Measurements from ENCODE around the gene CD96.
A peak's percentile ranks its signal among the peaks of the same experiment; 100 is the strongest.
"Not testable (repeated sequence)": the region's sequence is repeated elsewhere in the genome, so short reads cannot be mapped to it uniquely, and the experiment has no call there.

CD96 gene

GRCh38 chr3:111630638-111631037 lies 88.6 kb downstream of the CD96 start:
- not testable (repeated sequence) for DNase-seq

GRCh38 chr3:111635403-111635802 lies 93.4 kb downstream of the CD96 start:
- no peak for DNase-seq

GRCh38 chr3:111636366-111636885 lies 94.4 kb downstream of the CD96 start:
- no peak for DNase-seq

GRCh38 chr3:111639316-111639715 lies 97.3 kb downstream of the CD96 start:
- DNase-seq = no peak

GRCh38 chr3:111648991-111649579 lies 107.1 kb downstream of the CD96 start:
- DNase-seq = no peak

- no peak for DNase-seq
Observed at GRCh38 chr3:111650378-111651275, 108.6 kb downstream of the CD96 start.

- DNase-seq = no peak
Observed at GRCh38 chr3:111652492-111653180, 110.6 kb downstream of the CD96 start.

- DNase-seq = no peak
Observed at GRCh38 chr3:111653766-111654165, 111.8 kb downstream of the CD96 start.

- no peak for DNase-seq
Observed at GRCh38 chr3:111662012-111662411, 120.0 kb downstream of the CD96 start.

GRCh38 chr3:111662907-111663306 lies 120.9 kb downstream of the CD96 start:
- DNase-seq = no peak

- DNase-seq = no peak
Observed at GRCh38 chr3:111666041-111666735, 124.2 kb downstream of the CD96 start.

- no peak for DNase-seq
Observed at GRCh38 chr3:111667170-111667569, 125.2 kb downstream of the CD96 start.

- DNase-seq = peak; percentile 65
Observed at GRCh38 chr3:111667621-111668239, 125.7 kb downstream of the CD96 start.

- DNase-seq = no peak
Observed at GRCh38 chr3:111668326-111668725, 126.3 kb downstream of the CD96 start.

GRCh38 chr3:111668888-111669488 lies 127.0 kb downstream of the CD96 start:
- DNase-seq = no peak

GRCh38 chr3:111669926-111670630 lies 128.1 kb downstream of the CD96 start:
- DNase-seq = no peak

- not testable (repeated sequence) for DNase-seq
Observed at GRCh38 chr3:111672461-111672860, 130.5 kb downstream of the CD96 start.

- no peak for DNase-seq
Observed at GRCh38 chr3:111675846-111676210, 133.8 kb downstream of the CD96 start.

- no peak for DNase-seq
Observed at GRCh38 chr3:111676211-111677006, 134.4 kb downstream of the CD96 start.

GRCh38 chr3:111677007-111677392 lies 135.0 kb downstream of the CD96 start:
- DNase-seq = no peak

Measured in activated CD8-positive, alpha-beta memory T cell treated with anti-CD3 and anti-CD28 coated beads, Interleukin-2, amount 50 U/mL, for 4 hours (primary cell).